ENCODE measurements around the gene UBIAD1.
A peak's percentile ranks its signal among the peaks of the same experiment; 100 is the strongest.
"Not testable (repeated sequence)": the region's sequence is repeated elsewhere in the genome, so short reads cannot be mapped to it uniquely, and the experiment has no call there.

UBIAD1 gene

DNA sequence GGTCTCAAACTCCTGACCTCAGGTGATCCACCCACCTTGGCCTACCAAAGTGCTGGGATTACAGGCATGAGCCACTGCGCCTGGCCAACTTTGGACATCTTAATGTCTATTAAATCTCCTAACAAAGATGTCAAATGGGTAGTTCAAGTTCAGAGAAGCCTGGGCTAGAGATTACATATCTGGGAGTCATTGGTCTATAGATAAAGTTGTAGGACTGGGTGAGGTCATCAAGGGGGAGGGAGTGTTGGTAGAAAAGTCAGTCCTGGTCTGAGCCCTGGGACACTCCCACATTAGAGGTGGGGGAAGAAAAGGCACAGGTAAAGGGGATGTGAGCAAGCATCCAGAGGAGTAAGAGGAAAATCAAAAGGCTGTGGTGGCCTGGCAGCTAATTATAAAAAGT lies 6.6 kb downstream of the UBIAD1 start:
- no peak for DNase-seq (ENCODE audit: low spot score)

GRCh38 chr1:11280719-11281376 lies 7.8 kb downstream of the UBIAD1 start:
- DNase-seq (ENCODE audit: low spot score) = peak; percentile 57

- no peak for DNase-seq (ENCODE audit: low spot score)
Measured at GRCh38 chr1:11281518-11282331, 8.7 kb downstream of the UBIAD1 start.

- DNase-seq (ENCODE audit: low spot score) = no peak
Measured at GRCh38 chr1:11283151-11283550, 10.2 kb downstream of the UBIAD1 start.

DNA sequence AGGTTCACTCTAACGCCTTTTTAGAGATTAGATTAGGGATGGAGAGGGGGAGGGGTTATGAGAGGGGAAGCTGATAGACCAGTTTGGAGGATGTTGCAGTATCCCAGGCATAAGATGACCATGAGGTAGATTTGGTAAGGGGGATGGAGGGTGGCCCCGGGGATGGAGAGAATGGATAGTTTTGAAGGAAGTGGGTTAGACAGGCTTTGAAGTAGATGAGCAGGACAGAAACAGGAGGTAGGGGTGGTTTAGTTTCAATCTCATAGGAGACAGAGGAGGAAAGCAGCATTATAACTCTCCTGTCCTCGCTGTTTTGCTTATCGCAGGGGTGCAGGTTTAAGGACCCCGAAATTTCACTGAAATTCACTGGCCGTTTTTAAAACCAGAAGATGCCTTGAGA lies 11.8 kb downstream of the UBIAD1 start:
- DNase-seq (ENCODE audit: low spot score) = no peak

GRCh38 chr1:11285883-11286734 lies 13.1 kb downstream of the UBIAD1 start:
- no peak for DNase-seq (ENCODE audit: low spot score)

DNA sequence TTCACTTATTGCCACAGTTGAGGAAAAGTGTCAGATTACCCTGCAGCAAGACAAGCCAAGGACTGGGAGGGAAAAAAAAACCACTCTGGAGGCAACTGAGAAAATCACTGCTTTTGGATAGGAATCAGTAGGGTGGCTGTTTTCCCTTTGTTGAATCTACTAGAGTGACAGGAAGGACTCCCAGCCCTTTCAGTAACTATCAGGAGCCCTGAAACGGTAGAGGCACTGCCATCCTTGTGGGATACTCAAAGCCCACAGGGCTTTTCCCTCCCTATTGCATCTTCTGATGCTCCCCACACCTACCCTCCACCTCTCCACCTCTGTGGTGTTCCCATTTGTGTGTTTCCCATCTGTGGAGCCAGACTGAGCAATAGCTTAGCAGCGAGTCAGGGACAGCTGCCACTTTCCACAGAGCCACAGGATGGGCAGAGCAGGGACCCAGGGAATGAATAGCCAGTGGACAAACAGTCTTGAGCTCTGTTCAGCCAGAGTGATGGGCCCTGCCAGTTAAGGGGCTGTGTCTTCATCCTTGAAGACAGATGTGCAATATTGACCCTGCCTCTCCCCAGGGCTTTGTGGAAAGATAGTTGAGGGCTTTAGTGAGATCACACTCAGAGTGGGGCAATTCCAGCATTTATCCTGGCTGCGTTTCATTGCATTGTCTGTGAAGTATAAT lies 13.9 kb downstream of the UBIAD1 start:
- no peak for DNase-seq (ENCODE audit: low spot score)

DNA sequence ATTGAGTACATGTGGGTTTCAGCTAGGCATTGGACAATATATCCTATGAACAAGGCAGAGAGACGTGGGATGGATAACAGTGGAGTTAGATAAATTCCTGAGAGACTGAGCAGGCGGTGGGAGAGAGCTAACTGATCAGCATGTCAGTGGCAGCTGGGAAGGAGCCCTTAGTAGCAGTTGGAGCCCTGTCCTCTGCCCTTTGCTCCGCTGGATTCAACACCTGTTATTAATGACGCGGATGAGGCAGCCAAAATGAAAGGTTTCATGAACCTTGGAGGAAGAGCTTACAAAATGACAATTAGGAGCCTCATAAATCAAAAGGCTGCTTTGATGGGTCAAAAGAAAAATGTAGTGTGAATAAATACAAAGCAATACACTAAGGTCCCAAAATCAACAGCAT lies 16.1 kb downstream of the UBIAD1 start:
- DNase-seq (ENCODE audit: low spot score) = no peak

DNA sequence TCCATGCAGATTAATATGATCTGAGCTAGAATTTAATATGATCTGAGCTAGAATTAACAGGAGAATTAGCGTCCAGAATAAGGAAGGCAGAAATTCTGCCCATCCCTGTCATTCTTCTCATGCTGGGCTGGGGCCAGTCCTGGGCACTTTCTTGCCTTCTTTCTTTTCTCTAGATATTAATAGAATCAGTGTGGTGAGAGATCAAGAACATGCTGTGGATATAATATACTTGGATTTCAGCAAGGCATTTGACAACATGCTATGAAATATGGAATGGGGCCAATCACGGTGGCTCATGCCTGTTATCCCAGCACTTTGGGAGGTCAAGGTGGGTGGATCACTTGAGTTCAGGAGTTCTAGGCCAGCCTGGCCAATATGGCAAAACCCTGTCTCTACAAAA lies 18.1 kb downstream of the UBIAD1 start:
- no peak for DNase-seq (ENCODE audit: low spot score)

DNA sequence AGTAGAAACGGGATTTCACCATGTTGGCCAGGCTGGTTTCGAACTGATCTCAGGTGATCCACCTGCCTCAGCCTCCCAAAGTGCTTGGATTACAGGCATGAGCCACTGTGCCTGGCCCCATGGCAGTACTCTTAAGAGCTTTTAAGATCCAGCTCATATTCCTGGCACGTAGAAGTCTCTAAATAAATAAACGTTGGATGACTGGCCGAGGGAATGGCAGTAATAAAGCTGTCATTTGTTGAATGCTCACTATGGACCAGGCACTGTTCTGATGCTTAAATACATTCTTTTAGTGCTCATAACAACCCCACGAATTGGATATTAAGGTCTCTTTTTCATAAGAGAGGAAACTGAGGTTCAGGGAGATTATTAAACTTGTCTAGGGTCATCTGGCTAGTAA lies 20.9 kb downstream of the UBIAD1 start:
- no peak for DNase-seq (ENCODE audit: low spot score)

DNA sequence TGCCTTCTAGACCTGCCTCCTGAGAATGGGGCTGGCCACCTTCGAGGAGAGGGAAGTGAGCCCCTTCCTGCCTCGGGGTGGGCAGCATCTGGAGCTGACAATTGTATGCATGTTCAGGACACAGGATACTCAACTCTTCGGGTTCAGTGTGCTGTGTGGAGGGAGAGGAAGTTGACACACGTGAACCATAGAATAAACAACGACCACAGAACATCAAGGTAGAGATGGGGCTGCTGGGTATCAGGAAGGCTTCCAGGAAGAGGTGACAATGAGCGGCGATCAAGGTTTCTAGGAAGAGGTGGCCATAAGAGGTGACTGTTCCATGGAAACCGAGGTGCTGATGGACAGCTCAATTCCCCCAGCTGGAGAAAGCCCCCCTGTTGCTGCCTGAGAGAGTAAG lies 22.0 kb downstream of the UBIAD1 start:
- no peak for DNase-seq (ENCODE audit: low spot score)

- DNase-seq (ENCODE audit: low spot score) = no peak
Measured at GRCh38 chr1:11295905-11296304, 22.9 kb downstream of the UBIAD1 start.

DNA sequence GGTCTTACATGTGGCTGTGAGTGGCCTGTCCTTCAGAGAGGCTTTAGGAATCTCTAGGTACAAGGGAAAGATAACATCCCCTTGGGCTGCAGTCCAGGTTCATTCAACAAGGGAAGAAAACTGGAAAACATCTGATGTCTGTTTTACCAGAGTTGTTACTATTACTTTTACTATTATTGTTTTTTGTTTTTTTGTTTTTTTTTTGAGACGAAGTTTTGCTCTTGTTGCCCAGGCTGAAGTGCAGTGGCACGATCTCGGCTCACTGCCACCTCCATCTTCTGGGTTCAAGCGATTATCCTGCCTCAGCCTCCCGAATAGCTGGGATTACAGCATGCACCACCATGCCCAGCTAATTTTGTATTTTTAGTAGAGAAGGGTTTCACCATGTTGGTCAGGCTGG lies 24.8 kb downstream of the UBIAD1 start:
- not testable (repeated sequence) for DNase-seq (ENCODE audit: low spot score)

DNA sequence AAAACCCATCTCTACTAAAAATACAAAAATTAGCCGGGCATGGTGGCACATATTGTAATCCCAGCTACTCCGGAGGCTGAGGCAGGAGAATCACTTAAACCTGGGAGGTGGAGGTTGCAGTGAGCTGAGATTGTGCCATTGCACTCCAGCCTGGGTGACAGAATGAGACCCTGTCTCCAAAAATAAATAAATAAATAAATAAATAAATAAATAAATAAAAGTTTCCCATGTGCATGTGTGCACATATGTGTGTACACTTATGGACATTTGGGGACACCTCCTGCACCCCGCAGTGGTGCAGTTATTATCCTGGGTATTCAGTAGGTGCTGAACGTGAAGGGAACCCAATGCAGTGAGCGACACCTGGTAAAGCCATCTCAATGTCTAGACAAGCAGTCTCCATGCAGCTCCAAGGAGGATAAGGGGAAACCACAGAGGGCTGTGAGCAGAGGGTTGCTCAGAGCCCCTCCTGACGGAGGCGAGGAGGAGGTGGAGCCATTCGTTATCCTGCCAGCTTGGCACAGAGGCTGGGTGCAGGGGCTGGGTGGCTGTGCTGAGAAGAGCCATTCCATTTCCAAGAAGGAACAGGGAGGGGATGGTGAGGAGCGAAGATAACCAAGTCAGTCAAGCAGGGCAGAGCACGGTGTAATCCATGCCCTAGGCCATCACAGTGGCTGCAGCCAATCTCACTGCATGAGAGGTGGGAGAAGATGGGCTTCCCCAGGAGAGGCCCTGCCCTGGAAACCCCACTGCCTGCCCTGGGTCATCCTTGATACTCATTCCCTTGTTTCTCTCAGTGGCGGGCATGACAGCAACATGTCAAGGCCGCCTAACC lies 25.6 kb downstream of the UBIAD1 start:
- no peak for DNase-seq (ENCODE audit: low spot score)

DNA sequence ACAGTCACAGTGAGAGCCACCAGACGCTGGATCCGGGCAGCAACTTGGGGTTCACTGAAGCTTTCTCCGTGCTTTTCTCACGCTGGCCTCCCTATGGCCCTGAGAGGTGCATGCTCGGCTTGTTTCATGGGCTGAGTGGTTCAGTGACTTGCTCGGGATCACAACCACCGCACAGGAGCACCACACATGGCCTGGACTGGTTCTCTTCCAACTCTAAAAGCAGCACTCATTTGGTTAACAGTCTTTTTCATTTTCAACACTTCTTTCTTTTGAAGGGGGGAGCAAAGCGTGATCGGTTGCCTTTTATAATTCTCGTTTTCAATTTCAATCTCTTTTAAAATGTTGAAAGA lies 26.2 kb downstream of the UBIAD1 start:
- no peak for DNase-seq (ENCODE audit: low spot score)

DNA sequence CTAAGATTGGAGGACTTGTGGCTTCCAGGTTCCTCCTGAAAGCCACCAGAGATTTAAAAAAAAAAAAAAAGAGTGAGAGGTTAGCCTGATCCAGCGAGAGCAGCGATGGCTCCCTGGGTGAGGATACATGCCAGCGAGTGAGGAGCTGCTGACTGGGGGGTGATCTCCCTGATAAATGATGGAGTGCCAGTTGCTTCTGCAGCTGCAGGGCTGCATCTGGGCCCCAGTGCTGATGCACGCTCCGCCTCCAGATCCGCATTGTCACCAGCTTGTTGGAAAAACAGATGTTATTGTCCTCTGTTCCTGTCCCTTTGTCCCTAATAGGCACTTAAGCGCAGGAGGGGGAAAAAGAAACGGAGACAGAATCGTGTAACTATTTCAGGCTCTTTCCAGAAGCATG lies 28.6 kb downstream of the UBIAD1 start:
- no peak for DNase-seq (ENCODE audit: low spot score)

- no peak for DNase-seq (ENCODE audit: low spot score)
Measured at GRCh38 chr1:11302366-11302765, 29.4 kb downstream of the UBIAD1 start.

DNA sequence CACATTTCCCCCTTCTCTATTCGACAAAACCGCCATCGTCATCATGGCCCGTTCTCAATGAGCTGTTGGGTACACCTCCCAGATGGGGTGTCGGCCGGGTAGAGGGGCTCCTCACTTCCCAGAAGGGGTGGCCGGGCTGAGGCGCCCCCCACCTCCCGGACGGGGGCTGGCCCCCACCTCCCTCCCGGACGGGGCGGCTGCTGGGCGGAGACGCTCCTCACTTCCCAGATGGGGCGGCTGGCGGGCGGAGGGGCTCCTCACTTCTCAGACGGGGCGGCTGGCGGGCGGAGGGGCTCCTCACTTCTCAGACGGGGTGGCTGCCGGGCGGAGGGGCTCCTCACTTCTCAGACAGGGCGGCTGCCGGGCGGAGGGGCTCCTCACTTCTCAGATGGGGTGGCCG lies 32.5 kb downstream of the UBIAD1 start:
- not testable (repeated sequence) for DNase-seq (ENCODE audit: low spot score)

DNA sequence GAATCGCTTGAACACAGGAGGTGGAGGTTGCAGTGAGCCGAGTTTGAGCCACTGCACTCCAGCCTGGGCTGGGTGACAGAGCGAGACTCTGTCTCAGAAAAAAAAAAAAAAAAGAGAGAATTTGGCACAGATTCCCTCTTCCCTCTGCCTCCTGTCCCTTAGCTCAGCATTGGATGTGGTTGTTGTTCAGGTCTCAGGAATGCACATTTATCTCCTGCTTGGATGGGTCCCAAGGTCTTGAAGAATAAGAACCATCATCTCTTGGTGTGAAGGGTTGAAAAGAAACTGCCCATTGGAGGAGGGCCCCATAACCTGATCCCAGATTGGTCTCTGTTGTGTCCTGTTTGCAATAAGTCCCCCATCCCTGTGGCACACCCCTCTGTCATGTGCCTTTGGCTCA lies 34.9 kb downstream of the UBIAD1 start:
- DNase-seq (ENCODE audit: low spot score) = no peak

GRCh38 chr1:11308699-11309224 lies 35.8 kb downstream of the UBIAD1 start:
- no peak for DNase-seq (ENCODE audit: low spot score)

- DNase-seq (ENCODE audit: low spot score) = no peak
Measured at GRCh38 chr1:11309385-11309784, 36.4 kb downstream of the UBIAD1 start.

Measured in germinal center (tissue), 1 donor.